Measurements from ENCODE around the gene NOS3.
"Not testable (repeated sequence)": the region's sequence is repeated elsewhere in the genome, so short reads cannot be mapped to it uniquely, and the experiment has no call there.

NOS3 gene

DNA sequence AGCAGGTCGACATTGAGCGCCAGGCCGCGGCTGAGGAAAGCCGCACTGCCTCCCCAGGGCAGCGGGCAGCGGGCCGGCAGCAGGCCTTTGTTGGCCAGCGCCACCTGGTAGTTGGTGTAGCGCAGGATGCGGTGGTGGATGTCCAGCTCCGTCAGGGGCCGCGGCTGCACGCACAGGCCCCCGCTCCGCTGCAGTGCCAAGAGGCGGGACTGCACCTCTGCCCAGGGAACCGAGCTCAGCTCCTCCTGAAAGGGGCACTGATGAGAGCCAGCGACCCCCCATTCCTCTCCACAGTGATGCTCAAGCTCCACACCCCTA, 28.3 kb downstream of the NOS3 start:
- FAIRE-seq, result no peak

DNA sequence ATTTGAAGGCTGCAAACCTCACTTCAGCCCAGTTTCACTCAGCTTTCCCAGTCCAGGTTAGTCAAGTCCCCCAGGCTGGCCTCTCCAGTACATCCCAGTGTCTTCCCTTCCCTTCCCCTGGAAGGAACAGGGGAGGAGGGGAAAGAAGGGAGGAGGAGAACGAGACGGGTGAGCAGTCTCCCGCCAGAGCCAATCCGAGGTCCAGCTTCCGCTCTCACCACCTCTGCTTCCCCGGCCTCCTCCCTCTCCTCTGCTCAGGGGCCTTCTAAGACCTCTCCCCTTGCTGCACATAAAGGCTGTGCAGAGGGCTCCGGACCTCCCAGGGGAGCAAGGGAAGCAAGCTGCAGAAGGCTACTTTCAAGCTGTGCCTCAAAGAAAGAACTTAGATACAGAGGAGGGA, 29.4 kb downstream of the NOS3 start:
- FAIRE-seq, result no peak

DNA sequence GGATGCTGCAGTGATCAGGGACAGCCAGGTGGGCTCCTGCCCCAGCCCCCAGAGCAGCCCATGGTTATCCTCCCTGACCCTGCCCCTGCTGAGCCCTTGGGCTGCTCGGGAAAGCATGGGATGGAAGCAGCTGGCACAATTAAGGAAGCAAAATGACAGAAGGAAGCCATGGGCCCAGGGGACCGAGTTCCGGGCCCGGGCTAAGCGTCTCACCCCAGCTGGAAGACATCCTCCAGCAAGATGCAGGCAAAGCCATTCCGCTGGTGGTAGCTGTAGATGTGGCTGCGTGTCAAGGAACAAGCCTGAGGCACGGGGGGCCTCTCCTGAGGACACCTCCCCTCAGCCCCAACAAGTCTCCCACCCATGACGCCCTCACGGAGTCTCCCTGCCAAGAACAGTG, 32.4 kb downstream of the NOS3 start:
- no peak for FAIRE-seq

DNA sequence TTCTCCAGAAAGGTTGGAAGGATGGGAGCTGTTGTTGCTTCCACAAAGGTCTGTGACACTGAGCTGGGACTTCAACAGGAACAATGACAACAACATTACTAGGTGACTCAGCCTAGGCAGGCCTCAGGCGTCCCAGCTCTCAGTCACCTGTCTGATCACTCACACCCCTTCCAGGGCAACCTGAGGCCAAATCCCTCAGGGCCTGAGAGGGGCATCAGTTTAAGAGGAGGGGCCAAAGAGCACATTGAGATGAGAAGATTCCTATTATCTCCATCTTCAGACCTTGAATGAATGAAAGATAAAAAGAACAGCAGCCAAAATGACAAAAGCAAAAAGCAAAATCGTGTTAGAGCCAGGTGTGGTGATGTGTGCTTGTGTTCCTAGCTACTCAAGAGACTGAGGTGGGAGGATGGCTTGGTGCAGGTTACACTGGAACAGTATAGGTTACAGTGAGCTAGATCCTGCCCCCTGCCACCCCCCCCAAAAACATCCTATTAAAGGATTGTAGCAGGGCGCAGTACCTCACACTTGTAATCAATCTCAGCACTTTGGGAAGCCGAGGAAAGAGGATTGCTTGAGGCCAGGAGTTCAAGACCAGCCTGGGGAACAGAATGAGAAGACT, 33.7 kb downstream of the NOS3 start, which contains the start of gene ATG9B:
Gene ATG9B, minus strand, starts transcription at position 60 of the 622 bp plus-strand sequence. CDS start 71 bp downstream, outside the sequence.
- FAIRE-seq, result no peak

DNA sequence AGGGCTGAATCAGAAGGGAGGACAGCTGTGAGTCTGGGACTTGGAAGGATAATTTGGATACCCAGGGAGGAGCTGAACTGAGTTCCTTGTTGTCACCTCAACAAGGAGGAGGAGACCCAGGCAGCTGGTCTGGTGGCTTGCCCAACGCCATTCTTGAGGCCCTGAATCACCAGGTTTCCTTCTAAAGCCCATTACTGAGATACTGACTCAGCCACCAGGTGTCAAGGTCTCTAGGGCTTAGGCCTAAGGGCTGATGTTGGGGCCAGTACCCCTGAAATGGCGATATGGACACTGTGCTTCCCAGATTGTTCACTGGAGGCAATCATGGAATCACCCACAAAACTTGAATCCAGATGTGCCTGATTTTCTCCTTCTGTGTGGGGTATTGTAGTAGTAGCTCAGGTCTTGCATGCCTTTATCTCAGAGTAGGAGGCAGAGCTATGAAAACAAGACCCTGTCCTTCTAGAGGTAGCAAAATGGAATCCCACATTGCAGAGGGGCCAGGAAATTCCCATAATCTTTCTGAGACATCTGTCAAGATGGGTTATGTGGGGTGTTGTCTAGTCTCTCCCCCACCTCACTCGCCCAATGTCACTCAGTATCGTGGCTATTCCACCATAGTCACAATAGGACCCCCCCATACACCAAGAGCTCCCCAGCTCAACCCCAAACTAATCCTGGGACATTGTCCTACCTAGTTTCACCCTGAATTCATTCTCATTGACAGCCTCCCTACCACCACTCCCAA, 35.3 kb downstream of the NOS3 start:
- FAIRE-seq, result no peak

DNA sequence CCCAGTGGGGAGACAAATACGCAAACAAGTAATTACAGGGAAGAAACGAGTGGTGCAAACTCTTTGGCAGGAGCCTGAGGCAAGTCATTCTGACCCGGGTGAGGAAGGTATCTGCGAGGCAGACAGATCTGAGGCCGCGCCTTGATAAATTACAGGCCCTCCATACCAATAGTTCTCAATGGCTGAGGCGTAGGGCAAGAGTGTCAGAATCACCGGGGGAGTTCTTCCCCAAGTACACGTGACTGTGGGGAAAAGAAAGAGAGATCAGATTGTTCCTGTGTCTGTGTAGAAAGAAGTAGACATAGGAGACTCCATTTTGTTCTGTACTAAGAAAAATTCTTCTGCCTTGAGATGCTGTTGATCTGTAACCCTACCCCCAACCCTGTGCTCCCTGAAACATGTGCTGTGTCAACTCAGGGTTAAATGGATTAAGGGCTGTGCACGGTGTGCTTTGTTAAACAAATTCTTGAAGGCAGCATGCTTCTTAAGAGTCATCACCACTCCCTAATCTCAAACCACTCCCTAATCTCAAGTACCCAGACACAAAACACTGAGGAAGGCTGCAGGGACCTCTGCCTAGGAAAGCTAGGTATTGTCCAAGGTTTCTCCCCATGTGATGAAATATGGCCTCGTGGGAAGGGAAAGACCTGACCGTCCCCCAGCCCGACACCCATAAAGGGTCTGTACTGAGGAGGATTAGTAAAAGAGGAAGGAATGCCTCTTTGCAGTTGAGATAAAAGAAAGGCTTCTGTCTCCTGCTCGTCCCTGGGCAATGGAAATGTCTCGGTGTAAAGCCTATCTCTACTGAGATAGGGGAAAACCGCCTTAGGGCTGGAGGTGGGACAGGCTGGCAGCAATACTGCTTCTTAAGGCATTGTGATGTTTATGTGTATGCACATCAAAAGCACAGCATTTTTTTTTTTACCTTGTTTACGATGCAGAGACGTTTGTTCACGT, 36.2 kb downstream of the NOS3 start:
- FAIRE-seq, result not testable (repeated sequence)

DNA sequence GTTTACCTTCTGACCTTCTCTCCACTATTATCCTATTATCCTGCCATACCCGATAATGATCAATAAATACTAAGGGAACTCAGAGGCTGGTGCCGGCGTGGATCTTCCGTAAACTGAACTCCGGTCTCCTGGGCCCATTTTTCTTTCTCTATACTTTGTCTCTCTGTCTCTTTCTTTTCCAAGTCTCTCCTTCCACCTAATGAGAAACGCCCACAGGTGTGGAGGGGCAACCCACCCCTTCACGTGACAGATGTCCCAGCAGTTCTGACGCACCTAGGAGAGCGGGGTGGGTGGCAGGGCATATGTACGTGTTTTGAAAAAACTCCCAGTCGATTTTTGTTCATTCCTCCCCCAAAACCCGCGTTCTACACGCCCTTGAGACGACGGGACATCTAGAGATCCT, 36.9 kb downstream of the NOS3 start:
- FAIRE-seq, result not testable (repeated sequence)

DNA sequence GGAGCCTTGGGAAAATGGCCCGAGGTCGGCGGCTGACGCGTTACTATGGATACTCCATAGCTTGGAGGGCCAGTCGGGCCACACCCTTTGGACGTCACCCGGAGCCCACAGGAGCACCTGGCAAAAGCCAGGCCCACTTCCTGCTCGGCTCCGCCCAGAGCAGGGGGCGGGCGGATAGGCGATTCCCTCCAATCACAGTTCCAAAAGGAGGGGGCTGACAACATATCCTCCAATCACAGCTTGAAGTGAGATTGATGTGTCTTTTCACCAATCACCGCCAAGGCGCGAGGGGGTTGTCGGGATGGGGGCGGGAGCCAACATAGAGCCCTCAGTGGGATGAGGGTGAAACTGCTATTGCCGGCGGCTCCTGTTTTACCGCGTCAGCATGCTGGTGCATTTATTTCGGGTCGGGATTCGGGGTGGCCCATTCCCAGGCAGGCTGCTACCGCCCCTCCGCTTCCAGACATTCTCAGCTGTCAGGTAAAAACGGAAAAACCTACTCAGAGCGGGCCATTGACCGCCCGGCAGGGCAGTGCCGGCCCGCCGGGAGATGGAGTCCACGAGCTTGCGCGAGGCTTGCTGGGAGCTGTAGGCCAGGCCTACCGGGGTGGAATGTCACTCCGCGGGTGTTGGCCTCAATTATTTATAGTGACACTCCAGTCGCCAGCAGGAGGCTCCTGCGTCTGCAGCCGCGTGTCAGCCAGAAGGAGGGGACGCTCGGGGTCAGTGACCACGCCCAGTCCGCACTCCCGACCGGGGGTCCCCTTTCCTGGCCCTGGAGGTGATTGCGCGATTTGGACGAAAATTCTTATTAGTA, 37.5 kb downstream of the NOS3 start, which contains the start of gene ABCB8:
Gene ABCB8, plus strand, starts transcription at position 320 of the 817 bp plus-strand sequence. Its CDS starts 66 bp downstream, at position 386.
- peak; percentile 98 for FAIRE-seq

DNA sequence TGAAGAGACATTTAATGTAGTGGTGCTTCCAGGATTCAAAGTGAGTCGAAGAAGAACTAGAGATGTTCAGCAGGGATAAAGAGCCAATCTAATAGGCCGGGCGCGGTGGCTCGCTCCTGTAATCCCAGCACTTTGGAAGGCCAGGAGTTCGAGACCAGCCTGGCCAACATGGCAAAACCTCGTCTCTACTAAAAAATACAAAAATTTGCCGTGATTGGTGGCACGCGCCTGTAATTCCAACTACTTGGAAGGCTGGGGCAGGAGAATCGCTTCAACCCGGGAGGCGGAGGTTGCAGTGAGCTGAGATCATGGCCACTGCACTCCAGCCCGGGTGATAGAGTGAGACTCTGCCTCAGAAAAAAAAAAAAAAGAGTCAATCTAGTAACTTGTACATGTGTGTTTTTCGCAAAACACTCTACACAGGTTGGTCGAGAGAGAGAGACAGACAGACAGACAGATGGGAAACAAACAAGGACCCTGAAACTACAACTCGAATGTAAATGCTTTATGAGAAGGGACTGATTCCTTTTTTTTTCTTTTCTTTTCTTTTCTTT, 38.2 kb downstream of the NOS3 start:
- no peak for FAIRE-seq

DNA sequence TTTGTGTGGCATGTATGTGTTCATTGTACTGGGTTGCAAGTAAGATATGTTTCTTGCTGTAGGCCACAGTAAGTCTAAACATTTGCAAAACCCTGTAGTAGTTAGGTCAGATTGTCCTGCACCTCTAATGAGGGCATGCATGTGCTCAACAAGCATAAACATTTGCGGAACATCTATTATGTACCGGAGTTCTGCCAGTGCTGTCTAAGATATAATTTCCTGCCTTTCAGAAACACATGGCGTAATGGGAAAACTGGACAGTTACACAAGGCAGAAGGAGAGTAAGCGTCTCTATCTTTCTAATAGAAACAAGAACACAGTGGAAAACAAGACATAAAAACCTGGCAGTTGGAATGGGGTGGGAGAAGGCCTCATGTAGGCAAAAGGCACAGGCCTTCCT, 40.2 kb downstream of the NOS3 start:
- no peak for FAIRE-seq

DNA sequence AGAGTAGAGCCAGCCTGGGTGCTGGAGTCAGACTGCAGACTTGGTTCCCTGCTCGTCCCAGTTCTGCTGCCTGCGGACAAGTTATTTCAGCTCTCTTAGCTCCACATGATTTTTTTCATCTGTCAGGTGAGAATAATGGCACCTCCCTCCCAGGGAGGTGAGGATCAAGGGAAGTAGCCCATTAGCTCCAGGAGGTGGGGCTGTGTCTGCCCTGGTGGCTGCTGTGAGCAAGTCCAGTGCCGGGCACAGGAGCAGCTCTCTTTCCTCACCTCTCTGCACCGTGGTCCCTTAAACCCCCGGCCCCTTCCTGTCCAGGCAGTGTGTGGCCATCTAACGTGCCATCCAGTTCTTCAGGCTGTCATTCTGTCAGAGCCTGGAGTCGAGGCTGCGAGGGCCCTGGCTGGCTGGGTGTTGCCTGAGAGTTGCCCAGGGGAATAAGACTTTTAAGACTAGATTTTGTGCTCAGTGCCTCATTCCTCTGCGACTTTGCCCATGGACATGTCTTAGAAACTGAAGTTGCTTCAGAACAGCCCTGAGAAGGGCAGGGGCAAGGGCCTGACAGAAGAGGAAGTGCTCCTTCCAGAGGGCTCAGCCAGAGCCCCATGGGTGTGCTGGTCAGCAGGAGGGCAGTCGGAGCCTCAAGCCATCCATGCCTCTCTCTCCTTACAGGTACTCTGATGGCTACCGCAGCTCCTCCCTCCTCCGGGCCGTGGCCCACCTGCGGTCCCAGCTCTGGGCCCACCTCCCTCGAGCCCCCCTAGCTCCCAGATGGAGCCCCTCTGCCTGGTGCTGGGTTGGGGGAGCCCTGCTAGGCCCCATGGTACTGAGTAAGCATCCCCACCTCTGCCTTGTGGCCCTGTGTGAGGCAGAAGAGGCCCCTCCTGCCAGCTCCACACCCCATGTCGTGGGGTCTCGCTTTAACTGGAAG, 42.4 kb downstream of the NOS3 start:
- no peak for FAIRE-seq

DNA sequence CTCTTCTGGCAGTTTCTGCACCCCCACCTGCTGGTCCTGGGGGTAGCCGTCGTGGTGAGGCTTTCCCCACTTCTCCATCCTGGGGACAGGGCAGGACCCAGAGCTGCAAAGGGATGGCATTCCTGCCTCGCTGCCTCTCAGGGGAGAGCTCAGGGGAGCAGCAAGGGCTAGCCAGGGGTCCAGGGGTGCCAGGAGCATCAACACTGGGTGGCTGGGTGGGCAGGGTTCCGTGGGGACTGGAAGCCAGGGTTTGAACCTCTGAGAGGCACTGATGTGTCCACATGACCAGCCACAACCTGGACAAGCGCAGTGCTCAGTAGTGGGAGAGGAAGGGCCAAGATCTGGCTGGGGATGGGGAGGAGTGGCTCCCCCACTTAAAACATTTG, 43.0 kb downstream of the NOS3 start:
- no peak for FAIRE-seq

DNA sequence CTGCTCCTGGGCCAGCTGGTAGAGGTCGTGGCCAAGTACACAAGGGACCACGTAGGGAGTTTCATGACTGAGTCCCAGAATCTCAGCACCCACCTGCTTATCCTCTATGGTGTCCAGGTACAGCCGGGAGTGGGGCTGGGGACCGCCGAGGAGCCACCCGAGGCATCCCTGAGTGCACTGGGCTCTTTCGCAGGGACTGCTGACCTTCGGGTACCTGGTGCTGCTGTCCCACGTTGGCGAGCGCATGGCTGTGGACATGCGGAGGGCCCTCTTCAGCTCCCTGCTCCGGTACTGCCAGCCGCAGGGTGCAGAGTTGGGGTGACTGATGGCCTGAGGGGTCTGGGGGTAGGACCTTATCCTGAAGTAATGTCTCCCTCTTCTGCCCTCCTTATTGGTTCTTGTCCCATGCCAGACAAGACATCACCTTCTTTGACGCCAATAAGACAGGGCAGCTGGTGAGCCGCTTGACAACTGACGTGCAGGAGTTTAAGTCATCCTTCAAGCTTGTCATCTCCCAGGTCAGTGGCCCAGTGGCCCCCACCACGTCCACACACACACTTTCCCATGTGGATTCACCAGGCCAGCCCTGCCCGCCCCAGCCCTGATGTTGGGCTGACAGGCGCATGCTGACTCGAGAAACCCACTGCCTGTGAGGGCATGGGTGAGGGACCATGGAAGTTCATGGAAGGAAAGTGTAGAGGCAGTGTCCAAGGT, 43.7 kb downstream of the NOS3 start:
- FAIRE-seq, result no peak

DNA sequence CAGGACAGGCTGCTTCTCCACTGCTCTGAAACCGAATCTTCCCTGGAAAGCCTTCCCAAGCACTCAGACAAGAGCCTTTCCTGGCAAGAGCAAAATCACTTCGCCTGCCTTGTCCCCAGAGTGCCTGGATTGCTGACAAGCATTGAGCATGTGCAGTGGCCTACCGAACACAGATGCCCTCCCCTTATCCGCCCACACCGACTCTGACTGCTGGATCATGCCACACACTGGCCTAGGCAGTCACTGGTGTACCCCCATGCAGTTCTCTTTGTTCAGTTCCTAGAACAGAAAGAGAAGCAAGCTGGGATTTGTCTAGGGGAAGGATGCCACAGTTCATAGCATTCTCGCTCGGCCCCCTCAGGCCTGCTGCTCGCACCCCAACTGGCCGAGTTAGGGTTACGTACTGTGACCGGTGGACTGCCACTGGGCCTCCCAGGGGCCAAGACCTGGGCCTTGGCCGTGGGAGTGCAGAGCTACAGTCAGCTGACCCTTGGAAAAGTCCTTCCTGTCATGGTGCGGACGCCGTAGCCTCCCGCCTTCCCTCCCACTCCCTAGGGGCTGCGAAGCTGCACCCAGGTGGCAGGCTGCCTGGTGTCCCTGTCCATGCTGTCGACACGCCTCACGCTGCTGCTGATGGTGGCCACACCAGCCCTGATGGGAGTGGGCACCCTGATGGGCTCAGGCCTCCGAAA, 44.4 kb downstream of the NOS3 start:
- FAIRE-seq, result no peak

DNA sequence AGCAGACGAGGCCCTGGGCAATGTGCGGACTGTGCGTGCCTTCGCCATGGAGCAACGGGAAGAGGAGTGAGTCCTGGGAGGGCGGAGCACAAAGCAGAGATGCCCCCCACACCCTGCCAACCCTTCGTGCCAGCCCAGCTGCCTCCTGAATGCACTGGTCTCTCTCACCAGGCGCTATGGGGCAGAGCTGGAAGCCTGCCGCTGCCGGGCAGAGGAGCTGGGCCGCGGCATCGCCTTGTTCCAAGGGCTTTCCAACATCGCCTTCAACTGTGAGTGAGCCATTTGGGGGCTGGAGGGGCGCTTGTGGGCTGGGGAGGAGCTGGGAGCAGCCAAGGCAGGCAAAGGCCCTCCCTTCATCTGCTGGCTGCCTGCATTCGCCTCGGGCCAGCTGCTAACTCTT, 45.1 kb downstream of the NOS3 start:
- FAIRE-seq, result no peak

DNA sequence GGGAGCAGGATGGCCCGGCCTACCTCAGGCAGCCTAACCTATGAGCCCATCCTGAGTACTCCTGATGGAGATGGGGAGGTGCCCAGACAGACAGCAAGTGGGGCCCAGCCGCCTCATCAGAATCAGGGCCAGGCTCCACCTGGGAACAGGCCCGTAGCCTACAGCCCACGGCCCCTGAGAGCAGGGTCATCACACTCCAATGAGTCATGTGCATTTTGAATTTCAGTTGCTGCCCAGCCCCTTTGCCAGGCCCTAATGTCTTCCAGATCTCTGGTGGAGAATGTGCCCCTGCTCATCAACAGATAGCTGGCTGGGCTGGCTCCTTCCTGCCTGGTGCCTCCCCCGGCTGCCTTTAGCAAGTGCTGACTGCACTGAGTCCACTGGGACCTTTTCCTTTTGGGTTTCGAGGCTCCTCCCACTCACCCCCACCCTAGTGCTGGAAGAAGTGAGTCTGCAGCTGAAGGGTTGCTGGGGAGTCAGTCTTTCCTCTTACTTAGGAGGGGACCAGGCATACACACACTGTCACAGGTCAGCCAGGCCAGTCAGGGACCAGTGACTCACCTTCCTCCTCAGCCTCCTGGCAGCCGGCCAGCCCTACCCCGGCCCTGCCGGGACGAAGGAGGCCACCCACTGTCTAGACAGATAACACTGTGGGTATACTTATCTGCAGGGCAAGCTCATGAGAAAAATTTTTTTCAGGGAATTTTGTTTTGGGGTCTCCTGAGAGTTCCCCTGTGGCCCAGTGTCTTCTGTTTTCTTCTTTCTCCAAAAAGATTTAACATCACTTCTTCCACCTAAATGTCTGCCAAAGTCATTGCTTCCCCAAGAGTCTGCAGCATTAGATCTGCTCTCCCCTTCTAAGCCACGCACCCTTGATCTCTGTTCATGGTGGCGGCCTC, 48.4 kb downstream of the NOS3 start:
- no peak for FAIRE-seq

DNA sequence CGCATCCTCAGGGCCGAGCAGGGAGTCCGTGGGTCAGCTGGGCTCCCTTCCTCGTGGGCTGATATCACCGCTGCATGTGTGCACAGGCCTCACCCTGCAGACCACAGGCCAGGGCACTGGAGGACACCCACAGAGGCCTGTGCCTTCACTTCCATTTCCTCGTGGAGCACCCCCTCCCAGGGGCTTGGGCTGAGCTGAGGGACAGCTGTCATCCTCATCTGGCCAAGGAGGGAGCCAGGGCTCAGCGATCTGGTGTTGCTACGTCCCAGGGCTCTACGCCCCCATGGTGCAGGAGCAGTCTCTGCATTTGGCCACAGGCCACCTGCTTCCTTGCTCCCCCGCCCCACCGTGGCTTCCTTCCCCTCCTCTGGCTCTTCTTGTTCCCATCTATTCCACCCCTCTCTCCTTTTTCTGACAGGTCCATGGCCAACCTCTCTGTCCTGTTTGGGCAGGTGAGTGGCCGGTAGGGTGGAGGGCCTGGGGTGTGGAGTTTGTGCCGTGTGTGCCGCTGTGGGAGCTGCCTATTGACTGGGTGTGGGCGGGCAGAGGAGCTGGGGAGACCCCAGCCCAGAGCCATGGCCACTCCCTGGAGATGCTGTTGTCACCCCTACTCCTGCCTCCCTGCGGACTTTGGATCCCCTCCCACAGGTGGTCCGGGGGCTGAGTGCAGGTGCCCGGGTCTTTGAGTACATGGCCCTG, 49.2 kb downstream of the NOS3 start:
- no peak for FAIRE-seq
